Stomach (tissue), 4 donors: Measurements from ENCODE around the gene GHDC.

Experiments used
- CTCF ChIP-seq, 7 experiments: fragments of 450-650 bp in 4 of 7; fragments of 200-600 bp in 3 of 7; sonication (generic) in 3 of 7; IDR thresholded peaks; one replicate each; pipeline ENCODE4 v1.5.1; 2016 to 2019; ENCODE audit warnings: antibody characterized with exemption in 7 of 7, control low read depth in 2 of 7, mild to moderate bottlenecking in 1 of 7
- EP300 ChIP-seq: sonication (generic); formaldehyde crosslinking; IDR thresholded peaks from one replicate; pipeline ENCODE4 v1.6.1; 2017; ENCODE audit warnings: antibody characterized with exemption
- POLR2A ChIP-seq, 4 donors: fragments of 450-650 bp; IDR thresholded peaks; one replicate each; pipeline ENCODE4 v1.6.1; 2016; ENCODE audit warnings: antibody characterized with exemption in 4 of 4, control low read depth in 2 of 4, mild to moderate bottlenecking in 1 of 4, moderate library complexity in 1 of 4
- POLR2AphosphoS5 ChIP-seq, 3 donors: sonication (generic); formaldehyde crosslinking; IDR thresholded peaks; one replicate each; pipeline ENCODE4 v1.6.1; 2016; ENCODE audit warnings: antibody characterized with exemption in 3 of 3

GRCh38 chr17:42197564-42198156 is 3.4 kb upstream of the GHDC start:
- TF ChIP-seq POLR2AphosphoS5 (IDR thresholded peaks at IDR 0.05) (no peak), CTCF (IDR thresholded peaks at IDR 0.05) (no peak), POLR2A (IDR thresholded peaks at IDR 0.05) (no peak), EP300 (no peak)
